ENCODE data around the gene NADSYN1.
A peak's percentile ranks its signal among the peaks of the same experiment; 100 is the strongest.

The NADSYN1 gene

DNA sequence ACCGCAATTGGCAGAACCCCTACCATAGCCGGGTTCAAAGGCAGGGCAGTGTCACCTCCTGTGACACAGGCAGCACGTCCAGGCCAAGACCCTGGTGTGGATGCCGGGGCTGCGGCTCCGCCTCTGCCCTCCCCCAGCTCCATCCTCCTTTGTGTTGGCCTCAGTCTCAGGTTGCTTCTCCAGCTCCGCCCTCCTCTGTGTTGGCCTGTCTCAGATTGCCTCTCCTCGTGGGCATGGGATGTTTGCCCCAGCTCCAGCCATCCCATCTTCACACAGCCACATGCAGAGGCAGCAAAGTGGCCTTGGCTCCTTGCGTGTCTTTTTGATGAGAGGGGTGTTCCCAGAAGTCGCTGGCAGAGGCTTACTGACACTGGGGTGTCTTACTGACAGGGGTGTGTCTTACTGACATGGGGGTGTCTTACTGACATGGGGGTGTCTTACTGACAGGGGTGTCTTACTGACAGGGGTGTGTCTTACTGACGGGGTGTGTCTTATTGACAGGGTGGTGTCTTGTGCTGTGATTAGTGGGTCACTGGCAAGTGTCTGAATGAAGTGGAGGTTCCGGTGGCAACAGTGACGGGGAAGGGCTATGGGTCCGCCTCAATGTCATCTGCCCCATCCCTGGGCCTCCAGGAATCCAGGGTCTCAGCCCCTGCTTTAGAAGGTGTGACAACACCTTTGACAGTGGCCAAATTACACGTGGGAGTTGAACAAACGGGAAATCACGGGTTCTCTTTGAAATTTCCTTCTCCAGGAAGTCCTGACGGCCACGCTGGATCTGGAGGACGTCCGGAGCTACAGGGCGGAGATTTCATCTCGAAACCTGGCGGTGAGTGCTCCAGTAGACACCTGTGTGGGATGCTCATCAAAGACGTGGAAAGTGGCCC, 24.9 kb downstream of the NADSYN1 start:
- peaks cover 45% of the 10 kb centered on the region for H3K36me3 Mint-ChIP-seq

DNA sequence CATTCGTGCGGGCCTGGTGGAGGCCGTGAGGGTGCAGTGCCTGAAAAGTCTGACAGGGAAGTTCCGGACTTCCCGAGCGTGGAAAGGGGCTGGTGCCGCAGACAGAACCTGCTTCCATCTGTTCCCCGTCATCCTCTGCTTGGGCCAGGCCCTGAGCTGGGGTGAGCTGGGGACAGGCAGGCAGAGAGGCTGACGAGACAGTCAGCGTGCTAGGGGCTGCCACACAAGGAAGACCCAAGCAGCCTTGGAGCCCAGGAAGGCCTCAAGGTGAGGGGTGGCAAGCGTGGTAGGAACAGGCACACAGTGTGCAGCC, 25.5 kb downstream of the NADSYN1 start:
- Mint-ChIP-seq H3K4me1 (no peaks in the 10 kb centered on the region), H3K27me3 (no peaks in the 10 kb centered on the region), H3K9me3 (no peaks in the 10 kb centered on the region), H3K4me3 (no peak overlapping the region), H3K36me3 (peaks cover 48% of the 10 kb centered on the region), H3K27ac (no peak overlapping the region)
- DNase-seq (ENCODE audit: low spot score in 2 of 2): no peak
- no peak for ATAC-seq (ENCODE audit: low read depth)

More for the DNA sequence above, 24.9 kb downstream of the NADSYN1 start:
- Mint-ChIP-seq H3K27ac (no peak overlapping the region), H3K4me1 (no peaks in the 10 kb centered on the region), H3K9me3 (no peaks in the 10 kb centered on the region), H3K4me3 (no peak overlapping the region), H3K27me3 (no peaks in the 10 kb centered on the region)
- DNase-seq (ENCODE audit: low spot score in 2 of 2) (no peak), ATAC-seq (ENCODE audit: low read depth) (no peak)

DNA sequence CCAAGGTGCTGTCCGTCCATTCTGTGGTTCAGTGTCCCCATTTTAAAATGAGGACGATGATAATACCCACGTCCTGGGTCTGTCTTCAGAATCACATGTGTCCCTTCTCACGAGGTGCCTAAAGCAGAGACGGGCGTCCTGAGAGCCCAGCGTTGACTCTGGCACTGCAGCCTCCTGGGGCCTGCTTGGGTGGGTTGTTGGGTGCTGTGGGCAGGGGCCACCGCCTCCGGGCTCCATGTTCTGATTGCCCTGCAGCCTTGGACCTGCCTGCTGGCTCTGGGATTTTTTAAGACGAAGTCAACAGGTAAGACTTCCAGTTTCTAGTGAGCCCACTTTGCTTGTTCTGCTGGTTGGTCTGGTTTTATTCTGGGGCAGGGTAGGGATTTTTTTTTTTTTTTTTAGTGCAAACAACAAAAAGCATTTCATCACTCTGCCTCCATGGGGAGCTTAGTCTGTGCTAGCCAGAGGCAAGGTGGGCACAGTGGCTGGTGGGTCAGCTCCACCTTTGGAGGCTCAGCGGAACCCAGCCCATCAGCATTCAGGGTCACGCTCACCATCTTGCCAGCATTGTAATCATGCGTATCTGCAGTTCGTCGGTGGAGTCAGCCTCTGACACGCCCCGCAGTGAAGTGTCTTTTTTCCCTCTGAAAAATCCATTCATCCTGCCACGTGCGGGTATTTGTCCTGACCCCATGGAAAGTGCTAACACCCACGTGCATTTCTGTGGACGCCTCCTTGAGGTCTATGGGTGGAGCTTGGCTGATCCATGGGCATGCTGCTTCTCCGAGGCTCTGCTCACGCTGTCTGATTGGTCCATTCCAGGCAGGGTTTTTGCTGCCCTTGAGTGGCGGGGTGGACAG, 28.3 kb downstream of the NADSYN1 start:
- ATAC-seq (ENCODE audit: low read depth): no peak
- no peak overlapping the region for H3K27ac Mint-ChIP-seq

DNA sequence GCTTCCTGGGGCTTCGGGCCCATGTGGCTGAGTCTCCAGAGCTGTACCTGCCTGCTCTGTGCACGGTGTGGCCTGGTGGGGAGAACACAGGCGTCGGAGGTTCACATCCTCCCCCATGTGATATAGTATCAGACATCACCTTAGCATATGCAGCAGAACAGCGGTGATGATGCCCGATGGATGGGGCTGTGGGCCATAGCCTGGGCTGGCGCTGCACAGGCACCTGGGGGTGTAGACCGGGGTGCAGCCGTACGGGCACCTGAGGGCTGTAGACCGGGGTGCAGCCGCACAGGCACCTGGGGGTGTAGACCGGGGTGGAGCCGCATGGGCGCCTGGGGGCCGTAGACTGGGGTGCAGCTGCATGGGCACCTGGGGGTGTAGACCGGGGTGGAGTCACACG, 29.2 kb downstream of the NADSYN1 start:
- no peak for ATAC-seq (ENCODE audit: low read depth)
- Mint-ChIP-seq H3K9me3 (no peaks in the 10 kb centered on the region), H3K4me3 (no peak overlapping the region), H3K27me3 (no peaks in the 10 kb centered on the region), H3K27ac (no peak overlapping the region), H3K4me1 (peaks cover 4% of the 10 kb centered on the region), H3K36me3 (peaks cover 59% of the 10 kb centered on the region)
- no peak for DNase-seq (ENCODE audit: low spot score in 2 of 2)

More for the DNA sequence above, 28.3 kb downstream of the NADSYN1 start:
- no peak for DNase-seq (ENCODE audit: low spot score in 2 of 2)
- H3K9me3 Mint-ChIP-seq: no peaks in the 10 kb centered on the region
- H3K4me3 Mint-ChIP-seq: no peak overlapping the region
- H3K4me1 Mint-ChIP-seq: peaks cover 3% of the 10 kb centered on the region
- peaks cover 59% of the 10 kb centered on the region for H3K36me3 Mint-ChIP-seq
- H3K27me3 Mint-ChIP-seq: no peaks in the 10 kb centered on the region

DNA sequence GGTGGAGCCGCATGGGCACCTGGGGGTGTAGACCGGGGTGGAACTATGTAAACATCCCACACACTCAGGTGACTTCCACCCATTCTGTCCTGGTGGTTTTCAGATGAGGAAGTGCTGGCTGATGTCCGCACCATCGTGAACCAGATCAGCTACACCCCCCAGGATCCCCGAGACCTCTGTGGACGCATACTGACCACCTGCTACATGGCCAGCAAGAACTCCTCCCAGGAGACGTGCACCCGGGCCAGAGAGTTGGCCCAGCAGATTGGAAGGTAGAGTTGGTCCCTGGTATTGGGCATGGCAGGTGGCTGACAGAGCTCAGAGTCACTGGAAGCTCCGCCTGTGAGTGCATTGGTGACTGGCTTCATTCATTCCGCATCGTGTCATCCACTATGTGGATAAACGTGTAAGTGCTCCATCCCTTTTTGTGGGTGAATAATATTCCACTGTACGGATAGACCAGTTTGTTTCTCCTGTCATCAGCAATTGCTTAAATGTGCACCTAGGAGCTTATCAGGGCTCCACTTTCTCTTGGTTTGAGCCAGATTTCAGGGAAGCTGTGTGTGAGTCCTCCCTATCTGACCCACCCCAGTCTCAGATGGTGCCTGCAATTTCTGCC, 29.9 kb downstream of the NADSYN1 start:
- peaks cover 4% of the 10 kb centered on the region for H3K4me1 Mint-ChIP-seq
- no peak overlapping the region for H3K4me3 Mint-ChIP-seq
- no peak for ATAC-seq (ENCODE audit: low read depth)
- H3K36me3 Mint-ChIP-seq: peaks cover 56% of the 10 kb centered on the region
- H3K27ac Mint-ChIP-seq: no peak overlapping the region
- no peaks in the 10 kb centered on the region for H3K9me3 Mint-ChIP-seq
- DNase-seq (ENCODE audit: low spot score in 2 of 2): no peak
- H3K27me3 Mint-ChIP-seq: no peaks in the 10 kb centered on the region

DNA sequence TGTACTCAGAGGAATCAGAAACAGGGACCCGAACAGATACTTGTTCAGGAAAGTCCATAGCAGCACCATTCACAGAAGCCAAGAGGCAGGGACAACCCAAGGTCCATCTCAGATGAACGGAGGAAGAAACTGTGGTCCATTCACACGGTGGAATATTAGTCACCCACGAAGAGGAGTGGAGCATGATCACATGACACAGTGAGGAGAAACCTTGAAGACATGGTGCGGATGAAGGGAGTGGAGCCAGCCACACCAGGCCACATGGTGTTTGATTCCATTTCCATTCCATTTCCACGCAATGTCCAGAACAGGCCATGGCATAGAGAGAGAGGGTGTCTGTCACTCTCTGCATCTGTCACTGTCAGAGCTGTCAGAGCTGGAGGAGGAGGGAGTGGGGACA, 30.7 kb downstream of the NADSYN1 start:
- DNase-seq (ENCODE audit: low spot score in 2 of 2): no peak
- Mint-ChIP-seq H3K27me3 (no peaks in the 10 kb centered on the region), H3K36me3 (peaks cover 55% of the 10 kb centered on the region), H3K4me3 (no peak overlapping the region), H3K4me1 (peaks cover 6% of the 10 kb centered on the region), H3K27ac (no peak overlapping the region), H3K9me3 (no peaks in the 10 kb centered on the region)
- no peak for ATAC-seq (ENCODE audit: low read depth)

DNA sequence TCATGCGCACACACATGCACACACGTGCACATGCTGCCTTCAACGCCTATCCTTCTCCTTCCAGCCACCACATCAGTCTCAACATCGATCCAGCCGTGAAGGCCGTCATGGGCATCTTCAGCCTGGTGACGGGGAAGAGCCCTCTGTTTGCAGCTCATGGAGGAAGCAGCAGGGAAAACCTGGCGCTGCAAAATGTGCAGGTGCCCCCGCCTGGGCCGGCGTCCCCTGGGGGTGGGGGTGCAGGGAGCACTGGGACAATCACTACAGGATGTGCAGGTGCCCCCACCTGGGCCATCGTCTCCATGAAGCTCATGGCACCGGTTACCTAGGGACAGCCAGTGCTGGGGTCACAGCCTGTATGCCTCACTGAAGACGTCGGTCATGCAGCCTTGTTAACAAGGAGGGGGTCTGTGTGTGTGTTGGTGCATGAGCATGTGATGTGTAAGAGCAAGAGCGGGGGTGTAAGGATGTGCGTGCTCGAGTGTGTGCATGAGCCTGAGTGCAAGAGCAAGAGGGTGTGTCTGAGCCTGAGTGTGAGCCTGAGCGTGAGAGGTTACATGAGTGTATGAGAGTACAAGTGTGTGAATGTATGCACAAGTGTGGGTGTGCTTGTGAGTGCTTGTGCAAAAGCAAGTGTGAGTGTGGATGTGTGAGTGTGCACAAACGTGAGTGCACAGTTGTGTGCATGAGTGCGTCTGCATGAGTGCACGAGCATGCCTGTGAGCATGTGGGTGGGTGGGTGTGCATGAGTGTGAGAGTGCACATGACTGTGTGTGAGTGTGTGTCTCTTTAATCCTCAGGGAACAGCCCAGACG, 31.5 kb downstream of the NADSYN1 start:
- ATAC-seq (ENCODE audit: low read depth): no peak
- H3K4me3 Mint-ChIP-seq: no peak overlapping the region

DNA sequence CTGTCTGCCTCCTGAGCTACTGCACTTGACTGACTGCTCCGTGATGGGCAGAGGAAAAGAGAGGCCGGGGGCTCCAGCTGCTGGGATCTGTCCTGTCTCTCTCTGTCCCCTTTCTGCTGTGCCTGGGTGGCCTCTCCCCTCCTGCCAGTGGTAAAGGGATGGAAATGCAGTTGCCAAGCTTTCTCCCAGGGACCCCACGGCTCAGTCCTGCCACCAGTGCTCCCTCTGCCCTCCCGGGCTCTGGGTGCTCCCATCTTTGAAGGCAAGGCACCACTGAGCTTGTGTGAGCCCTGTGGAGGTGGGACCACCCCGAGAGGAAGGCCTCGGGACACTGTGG, 32.0 kb downstream of the NADSYN1 start:
- Mint-ChIP-seq H3K4me3 (no peak overlapping the region), H3K4me1 (peaks cover 6% of the 10 kb centered on the region), H3K9me3 (no peaks in the 10 kb centered on the region), H3K27ac (no peak overlapping the region), H3K27me3 (no peaks in the 10 kb centered on the region), H3K36me3 (peaks cover 53% of the 10 kb centered on the region)
- no peak for ATAC-seq (ENCODE audit: low read depth)
- DNase-seq (ENCODE audit: low spot score in 2 of 2): no peak

More for the DNA sequence above, 31.5 kb downstream of the NADSYN1 start:
- H3K27me3 Mint-ChIP-seq: no peaks in the 10 kb centered on the region
- H3K9me3 Mint-ChIP-seq: no peaks in the 10 kb centered on the region
- DNase-seq (ENCODE audit: low spot score in 2 of 2): no peak
- peaks cover 56% of the 10 kb centered on the region for H3K36me3 Mint-ChIP-seq
- no peak overlapping the region for H3K27ac Mint-ChIP-seq
- H3K4me1 Mint-ChIP-seq: peaks cover 6% of the 10 kb centered on the region

DNA sequence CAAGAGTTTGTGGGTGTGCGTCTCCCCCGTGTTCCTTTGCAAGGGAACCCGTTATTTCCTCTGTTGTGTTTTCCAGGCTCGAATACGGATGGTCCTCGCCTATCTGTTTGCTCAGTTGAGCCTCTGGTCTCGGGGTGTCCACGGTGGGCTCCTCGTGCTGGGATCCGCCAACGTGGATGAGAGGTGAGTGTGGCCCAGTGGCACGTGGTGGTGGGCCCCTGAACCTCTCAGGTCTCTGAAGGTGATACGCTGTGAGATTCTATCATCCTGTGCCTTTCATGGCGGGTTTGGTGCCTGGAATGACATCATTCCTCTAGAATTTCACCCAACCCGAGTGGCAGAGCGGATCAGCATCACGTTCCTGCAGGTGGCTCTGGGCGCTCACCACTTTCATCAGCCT, 32.5 kb downstream of the NADSYN1 start:
- Mint-ChIP-seq H3K27ac (no peak overlapping the region), H3K9me3 (no peaks in the 10 kb centered on the region), H3K4me1 (peaks cover 6% of the 10 kb centered on the region), H3K27me3 (no peaks in the 10 kb centered on the region), H3K4me3 (no peak overlapping the region), H3K36me3 (peaks cover 55% of the 10 kb centered on the region)
- no peak for DNase-seq (ENCODE audit: low spot score in 2 of 2)
- no peak for ATAC-seq (ENCODE audit: low read depth)

DNA sequence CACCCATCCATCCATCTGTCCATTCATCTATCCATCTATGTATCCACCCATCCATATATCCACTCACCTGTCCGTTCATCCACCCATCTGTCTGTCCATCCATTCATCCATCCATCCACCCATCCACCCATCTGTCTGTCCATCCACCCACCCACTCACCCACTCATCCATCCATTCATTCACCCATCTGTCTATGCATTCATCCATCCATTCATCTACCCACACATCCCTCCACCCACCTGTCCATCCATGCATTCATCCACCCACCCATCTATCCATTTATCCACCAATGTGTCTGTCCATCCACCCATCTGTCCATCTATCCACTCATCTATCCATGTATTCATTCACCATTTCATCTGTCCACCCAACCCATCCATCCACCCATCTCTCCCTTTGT, 33.3 kb downstream of the NADSYN1 start:
- Mint-ChIP-seq H3K27ac (no peak overlapping the region), H3K36me3 (peaks cover 58% of the 10 kb centered on the region), H3K4me3 (no peak overlapping the region)

DNA sequence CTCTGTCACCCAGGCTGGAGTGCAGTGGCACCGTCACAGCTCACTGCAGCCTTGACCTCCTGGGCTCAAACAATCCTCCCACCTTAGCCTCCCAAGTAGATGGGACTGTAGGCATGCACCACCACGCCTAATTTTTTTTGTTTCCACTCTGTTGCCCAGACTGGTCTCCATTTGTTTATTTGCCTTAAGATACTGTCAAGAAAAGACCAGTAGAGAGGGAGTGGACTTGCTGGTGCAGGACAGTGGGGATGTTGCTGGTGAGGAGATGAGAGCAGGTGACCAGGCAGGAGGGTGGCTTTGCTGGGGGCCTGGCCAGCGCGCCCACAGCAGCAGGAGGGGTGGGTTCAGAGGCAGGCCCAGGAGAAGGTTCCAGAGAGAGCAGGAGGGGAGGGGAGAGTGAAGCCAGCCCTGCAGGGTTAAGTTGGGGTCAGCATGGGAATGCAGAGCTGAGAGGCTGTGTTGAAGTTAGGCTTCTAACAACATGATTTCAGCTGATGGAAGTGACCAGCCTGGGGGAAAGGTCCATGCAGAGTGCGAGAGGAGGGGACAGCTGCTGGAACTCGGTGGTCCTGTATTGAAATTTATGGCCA, 35.8 kb downstream of the NADSYN1 start:
- H3K27ac Mint-ChIP-seq: peak overlapping the region; percentile 46
- no peaks in the 10 kb centered on the region for H3K27me3 Mint-ChIP-seq
- H3K36me3 Mint-ChIP-seq: peaks cover 59% of the 10 kb centered on the region
- H3K9me3 Mint-ChIP-seq: no peaks in the 10 kb centered on the region
- no peak overlapping the region for H3K4me3 Mint-ChIP-seq
- H3K4me1 Mint-ChIP-seq: peaks cover 7% of the 10 kb centered on the region
- DNase-seq (ENCODE audit: low spot score in 2 of 2) (no peak), ATAC-seq (ENCODE audit: low read depth) (no peak)

More for the DNA sequence above, 33.3 kb downstream of the NADSYN1 start:
- DNase-seq (ENCODE audit: low spot score in 2 of 2): no peak
- Mint-ChIP-seq H3K4me1 (peaks cover 7% of the 10 kb centered on the region), H3K27me3 (no peaks in the 10 kb centered on the region), H3K9me3 (no peaks in the 10 kb centered on the region)
- ATAC-seq (ENCODE audit: low read depth): no peak

DNA sequence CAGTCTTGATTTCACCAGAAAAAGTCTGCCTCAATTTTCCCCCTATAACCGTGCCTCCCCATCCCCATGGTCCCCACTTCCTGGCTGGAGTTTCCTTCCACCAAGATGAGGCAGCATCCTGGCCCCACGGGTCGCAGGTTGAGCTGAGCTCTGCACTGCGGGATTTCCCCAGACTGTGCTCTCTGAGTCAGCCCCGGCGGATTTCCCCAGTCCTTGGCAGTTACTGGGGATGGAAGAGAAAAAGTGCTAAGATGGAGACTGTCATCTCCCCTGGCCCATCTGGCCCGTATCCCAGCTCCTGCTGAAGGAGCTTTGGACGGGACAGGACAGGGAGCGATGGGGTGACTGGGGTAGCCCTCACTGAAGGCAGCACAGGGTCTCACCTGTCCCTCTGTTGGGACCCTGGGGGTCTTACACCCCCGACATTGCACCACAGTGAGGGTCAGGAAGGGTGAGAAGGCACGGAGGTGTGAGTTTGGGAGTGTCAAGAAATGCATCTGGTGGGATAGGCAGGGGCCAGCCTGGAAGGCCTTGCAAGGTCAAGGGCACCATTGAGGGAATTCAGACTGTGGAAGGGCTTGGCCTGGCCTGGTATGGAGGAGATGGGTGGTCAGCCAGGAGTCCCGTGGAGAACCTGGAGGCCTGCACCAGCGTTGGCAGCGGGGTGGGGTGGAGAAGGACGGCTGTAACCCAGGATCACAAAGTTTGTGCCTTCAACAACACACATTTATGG, 36.5 kb downstream of the NADSYN1 start:
- DNase-seq (ENCODE audit: low spot score in 2 of 2): no peak
- H3K4me1 Mint-ChIP-seq: peaks cover 10% of the 10 kb centered on the region

More for the DNA sequence above, 36.5 kb downstream of the NADSYN1 start:
- no peaks in the 10 kb centered on the region for H3K9me3 Mint-ChIP-seq
- peaks cover 57% of the 10 kb centered on the region for H3K36me3 Mint-ChIP-seq
- no peak overlapping the region for H3K27ac Mint-ChIP-seq
- no peak overlapping the region for H3K4me3 Mint-ChIP-seq
- ATAC-seq (ENCODE audit: low read depth): no peak
- no peaks in the 10 kb centered on the region for H3K27me3 Mint-ChIP-seq

Data from memory B cell (primary cell).